Left lung (tissue), 10 donors: ENCODE measurements around the gene PLXDC2. TPM values are rescaled to one million over a fixed set of nuclear protein-coding genes. Genes with fewer than 3 reads are reported as not detected.

Experiments used
- ATAC-seq: fragments of 200-7000 bp; cut with Tn5 transposase; one replicate; pipeline ENCODE4 v1.9.1; 2020; ENCODE audit warnings: moderate library complexity
- DNase-seq, 4 donors: peaks; one replicate each; pipeline ENCODE4 v3.0.0-alpha.2; 2013 to 2020
- H3K27ac ChIP-seq, 2 donors: fragments of 200-600 bp; sonication (generic) in 1 of 2; one replicate each; pipeline versions ENCODE4 v1.5.0 to v1.8.0; 2020 to 2021
- H3K27me3 ChIP-seq, 2 donors: fragments of 200-600 bp; sonication (generic) in 1 of 2; one replicate each; pipeline versions ENCODE4 v1.5.0 to v1.8.0; 2020 to 2021
- H3K36me3 ChIP-seq, 2 donors: fragments of 200-600 bp; sonication (generic) in 1 of 2; one replicate each; pipeline versions ENCODE4 v1.5.0 to v1.8.0; 2020 to 2021
- H3K4me1 ChIP-seq, 2 donors: fragments of 200-600 bp; one replicate each; pipeline ENCODE4 v1.8.0; 2021
- H3K4me3 ChIP-seq, 2 donors: fragments of 200-600 bp; sonication (generic) in 1 of 2; one replicate each; pipeline versions ENCODE4 v1.5.0 to v1.8.0; 2020 to 2021; ENCODE audit warnings: mild to moderate bottlenecking in 1 of 2
- H3K9me3 ChIP-seq, 2 donors: fragments of 200-600 bp; sonication (generic) in 1 of 2; one replicate each; pipeline versions ENCODE4 v1.5.0 to v1.8.0; 2020 to 2021
- intact Hi-C, 2 donors: fragments of 100-400 bp; cut with DNase I; formaldehyde crosslinking; loops; one replicate each; pipeline versions ENCODE4 v1.11.2 to v1.14.2; 2022
- polyA plus RNA-seq, 6 donors: library from polyadenylated mRNA; unstranded; fragments of 120-200 nt; gene quantifications; one replicate each; pipeline ENCODE4 v1.2.1, GENCODE V29; 2013; ENCODE audit not compliant: insufficient read length in 6 of 6
- total RNA-seq, 2 donors: library from RNA; stranded (reverse); fragmentation: NEBNext Ultra II Directional; extraction: Animal tissue kit (Norgen Biotek cat#: 25700); gene quantifications; one replicate each; pipeline ENCODE4 v1.2.1, GENCODE V29; 2021
- TF ChIP-seq, protein P1 (sequence below), 2 donors: fragments of 200-600 bp; sonication (generic) in 1 of 2; IDR thresholded peaks; one replicate each; pipeline versions ENCODE4 v1.5.0 to v1.8.0; 2021; ENCODE audit warnings: antibody characterized with exemption in 2 of 2
- donor health status: DM: no; HTN: yes; CAD: no.
- donor health status: DM: no; HTN: no; CAD: no.

PLXDC2 gene
- total and polyA plus RNA-seq, 8 donors: 85.3 to 127 (median 112) TPM

GRCh38 chr10:19811540-19811939 is 4.7 kb upstream of the PLXDC2 start:
- H3K36me3 ChIP-seq: no peaks in the 10 kb centered on the region
- H3K27ac ChIP-seq: no peak overlapping the region
- ATAC-seq: no peak
- H3K9me3 ChIP-seq: no peaks in the 10 kb centered on the region
- no peak overlapping the region for H3K4me3 ChIP-seq
- peaks cover 0 to 12% of the 10 kb centered on the region in 2 donors for H3K4me1 ChIP-seq
- DNase-seq: no peak
- H3K27me3 ChIP-seq: peaks cover 0 to 29% of the 10 kb centered on the region in 2 donors
- intact Hi-C loops: no loop called here
- TF ChIP-seq, protein P1, sequence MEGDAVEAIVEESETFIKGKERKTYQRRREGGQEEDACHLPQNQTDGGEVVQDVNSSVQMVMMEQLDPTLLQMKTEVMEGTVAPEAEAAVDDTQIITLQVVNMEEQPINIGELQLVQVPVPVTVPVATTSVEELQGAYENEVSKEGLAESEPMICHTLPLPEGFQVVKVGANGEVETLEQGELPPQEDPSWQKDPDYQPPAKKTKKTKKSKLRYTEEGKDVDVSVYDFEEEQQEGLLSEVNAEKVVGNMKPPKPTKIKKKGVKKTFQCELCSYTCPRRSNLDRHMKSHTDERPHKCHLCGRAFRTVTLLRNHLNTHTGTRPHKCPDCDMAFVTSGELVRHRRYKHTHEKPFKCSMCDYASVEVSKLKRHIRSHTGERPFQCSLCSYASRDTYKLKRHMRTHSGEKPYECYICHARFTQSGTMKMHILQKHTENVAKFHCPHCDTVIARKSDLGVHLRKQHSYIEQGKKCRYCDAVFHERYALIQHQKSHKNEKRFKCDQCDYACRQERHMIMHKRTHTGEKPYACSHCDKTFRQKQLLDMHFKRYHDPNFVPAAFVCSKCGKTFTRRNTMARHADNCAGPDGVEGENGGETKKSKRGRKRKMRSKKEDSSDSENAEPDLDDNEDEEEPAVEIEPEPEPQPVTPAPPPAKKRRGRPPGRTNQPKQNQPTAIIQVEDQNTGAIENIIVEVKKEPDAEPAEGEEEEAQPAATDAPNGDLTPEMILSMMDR (IDR thresholded peaks at IDR 0.05): peak; percentile 13 to 25

- TF ChIP-seq, protein P1 (IDR thresholded peaks at IDR 0.05): no peak
- Histone ChIP-seq H3K9me3 (no peaks in the 10 kb centered on the region), H3K4me1 (peaks cover 0 to 12% of the 10 kb centered on the region in 2 donors), H3K36me3 (no peaks in the 10 kb centered on the region), H3K4me3 (no peak overlapping the region), H3K27me3 (peaks cover 0 to 40% of the 10 kb centered on the region in 2 donors), H3K27ac (no peak overlapping the region)
- intact Hi-C loops: no loop called here
- DNase-seq (no peak), ATAC-seq (no peak)
Measured at GRCh38 chr10:19812976-19813375, 3.3 kb upstream of the PLXDC2 start.

- Histone ChIP-seq H3K4me3 (peak overlapping the region; percentile 55 to 73), H3K36me3 (no peaks in the 10 kb centered on the region), H3K4me1 (peaks cover 0 to 18% of the 10 kb centered on the region in 2 donors), H3K9me3 (no peaks in the 10 kb centered on the region), H3K27ac (peak overlapping the region; percentile 86 to 89), H3K27me3 (peaks cover 0 to 40% of the 10 kb centered on the region in 2 donors)
- TF ChIP-seq, protein P1 (IDR thresholded peaks at IDR 0.05): no peak
- DNase-seq (peak in 2 of 4 donors; percentile 55 to 81), ATAC-seq (peak; percentile 2)
- intact Hi-C loops: no loop called here
Measured at GRCh38 chr10:19815036-19815730, 1.0 kb upstream of the PLXDC2 start.

DNA sequence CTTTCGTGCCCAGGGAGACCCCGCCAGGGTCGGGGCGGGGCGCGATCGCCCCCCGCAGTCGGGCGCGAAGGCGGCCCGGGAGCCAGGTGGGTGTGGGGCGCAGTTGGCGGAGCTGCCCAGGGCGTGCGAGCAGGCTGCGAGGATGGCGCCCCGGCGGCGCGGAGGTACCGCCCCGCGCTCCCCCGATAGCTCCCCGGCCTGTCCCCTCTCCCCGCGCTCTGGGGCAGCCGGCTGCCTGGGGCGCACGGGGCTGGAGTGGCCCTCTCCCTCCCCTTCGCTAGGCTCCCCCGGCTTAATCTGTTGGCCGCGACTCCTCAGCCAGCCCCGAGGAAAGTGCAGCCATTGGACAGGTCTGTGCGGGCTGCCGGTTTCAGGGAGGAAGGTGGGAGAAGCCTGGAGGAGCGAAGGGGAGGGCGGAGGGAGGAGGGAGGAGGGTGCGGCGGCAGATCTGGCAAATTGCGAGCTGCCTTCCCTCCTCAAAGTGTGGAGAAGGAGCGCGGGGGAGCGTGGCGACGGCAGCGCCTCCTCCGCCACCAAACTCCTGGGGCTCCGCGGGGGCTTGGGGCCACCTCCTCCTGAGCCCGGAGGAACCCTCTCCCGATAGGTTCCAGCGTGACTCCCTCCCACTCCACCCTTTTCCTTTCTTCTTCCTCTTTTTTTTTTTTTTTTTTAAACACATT is 361 bp upstream of the PLXDC2 start:
- peak; percentile 77 to 93 (median 88) for DNase-seq
- Histone ChIP-seq H3K4me3 (peak overlapping the region; percentile 55 to 73), H3K9me3 (no peaks in the 10 kb centered on the region), H3K4me1 (peaks cover 0 to 19% of the 10 kb centered on the region in 2 donors), H3K36me3 (no peaks in the 10 kb centered on the region), H3K27ac (peak overlapping the region; percentile 86 to 89), H3K27me3 (peaks cover 0 to 40% of the 10 kb centered on the region in 2 donors)
- TF ChIP-seq, protein P1 (IDR thresholded peaks at IDR 0.05): no peak
- intact Hi-C loops: no loop called here
- peak; percentile 75 for ATAC-seq
